DND-41 (cell line): Measurements from ENCODE around the gene KIR2DL3.
"Not testable (repeated sequence)": the region's sequence is repeated elsewhere in the genome, so short reads cannot be mapped to it uniquely, and the experiment has no call there.

Experiments
- ATAC-seq: fragments of 200-7000 bp; cut with Tn5 transposase; 3 replicates; pipeline ENCODE4 v1.9.1; 2021; ENCODE audit warnings: low read depth; ENCODE audit not compliant: insufficient read depth
- DNase-seq: peaks from one replicate; pipeline ENCODE4 v3.0.0-alpha.2; 2020
- H2AFZ ChIP-seq: 2 replicates; pipeline ENCODE4 v1.6.0; 2012; ENCODE audit warnings: low read depth, low read length
- H3K27ac ChIP-seq: 2 replicates; pipeline ENCODE4 v1.5.1; 2012; ENCODE audit warnings: low read length, inconsistent platforms
- H3K27me3 ChIP-seq: fragments of 200-600 bp; sonication (generic); 2 replicates; pipeline ENCODE4 v1.6.0; 2012; ENCODE audit warnings: low read length, mild to moderate bottlenecking, inconsistent platforms; ENCODE audit not compliant: insufficient read depth, poor library complexity
- H3K36me3 ChIP-seq: 2 replicates; pipeline ENCODE4 v1.5.1; 2012; ENCODE audit warnings: low read length, inconsistent platforms; ENCODE audit not compliant: insufficient read depth
- H3K4me1 ChIP-seq: 2 replicates; pipeline ENCODE4 v1.5.1; 2012; ENCODE audit warnings: mild to moderate bottlenecking, low read length; ENCODE audit not compliant: insufficient read depth
- H3K4me2 ChIP-seq: 2 replicates; pipeline ENCODE4 v1.6.0; 2012; ENCODE audit warnings: mild to moderate bottlenecking, moderate library complexity, low read length, inconsistent platforms; ENCODE audit not compliant: insufficient read depth
- H3K4me3 ChIP-seq, 2 experiments: fragments of 200-600 bp in 1 of 2; shearing (Covaris generic) in 1 of 2; 2 replicates each; pipeline ENCODE4 v1.5.1; 2012 to 2016; ENCODE audit warnings: inconsistent platforms in 2 of 2, low read length in 2 of 2, mild to moderate bottlenecking in 2 of 2, low read depth in 1 of 2, moderate library complexity in 1 of 2
- H3K79me2 ChIP-seq: 2 replicates; pipeline ENCODE4 v1.6.0; 2012; ENCODE audit warnings: low read length, inconsistent platforms; ENCODE audit not compliant: insufficient read depth
- H3K9ac ChIP-seq: 2 replicates; pipeline ENCODE4 v1.6.0; 2012; ENCODE audit warnings: low read depth, mild to moderate bottlenecking, inconsistent platforms, low read length, moderate library complexity
- H3K9me3 ChIP-seq: 2 replicates; pipeline ENCODE4 v1.5.1; 2012; ENCODE audit warnings: low read length, moderate library complexity, mild to moderate bottlenecking, inconsistent platforms; ENCODE audit not compliant: insufficient read depth, severe bottlenecking
- H4K20me1 ChIP-seq: 2 replicates; pipeline ENCODE4 v1.6.0; 2012; ENCODE audit warnings: low read length; ENCODE audit not compliant: insufficient read depth

The KIR2DL3 gene

DNA sequence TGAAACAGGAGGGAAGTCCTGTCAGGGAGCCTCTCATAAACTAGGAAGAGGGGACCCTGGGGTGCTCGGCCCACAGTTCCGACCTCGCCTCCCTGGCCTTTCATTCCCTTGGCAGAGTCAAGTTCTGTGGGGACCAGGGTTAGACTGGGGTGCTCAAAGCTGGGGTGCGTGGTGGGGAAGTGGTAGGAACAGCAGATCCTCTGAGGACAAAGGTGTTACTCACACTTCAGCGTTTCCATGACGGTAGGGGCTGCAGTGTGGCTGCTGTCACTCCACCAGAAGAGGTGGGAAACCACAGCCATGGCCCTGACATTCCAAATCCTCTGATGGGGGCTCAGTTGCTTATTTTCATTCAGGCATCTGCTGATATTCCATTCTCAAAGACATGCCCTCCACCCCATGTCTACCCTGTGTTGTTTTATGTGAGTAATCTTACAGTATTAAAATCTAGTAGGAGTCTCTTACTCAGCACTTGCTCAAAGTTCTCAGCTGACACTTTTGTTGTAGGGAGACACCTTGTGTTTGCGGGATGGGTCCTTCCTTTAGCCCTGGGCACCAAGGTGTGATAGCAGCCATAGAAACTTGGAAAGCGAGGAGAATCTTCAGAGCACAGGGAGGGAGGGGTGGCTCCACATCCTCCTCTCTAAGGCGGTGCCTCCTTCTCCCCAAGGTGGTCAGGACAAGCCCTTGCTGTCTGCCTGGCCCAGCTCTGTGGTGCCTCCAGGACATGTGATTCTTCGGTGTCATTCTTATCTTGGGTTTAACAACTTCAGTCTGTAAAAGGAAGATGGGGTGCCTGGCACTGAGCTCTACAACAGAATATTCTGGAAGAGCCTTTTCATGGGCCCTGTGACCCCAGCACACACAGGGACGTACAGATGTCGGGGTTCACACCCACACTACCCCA, 18.1 kb downstream of the KIR2DL3 start:
- not testable (repeated sequence) for H3K36me3 ChIP-seq, H3K4me2 ChIP-seq, H3K4me3 ChIP-seq, H3K79me2 ChIP-seq, H3K9me3 ChIP-seq, H3K27me3 ChIP-seq, H4K20me1 ChIP-seq, H3K4me1 ChIP-seq, DNase-seq, H2AFZ ChIP-seq, H3K9ac ChIP-seq, ATAC-seq, H3K27ac ChIP-seq

DNA sequence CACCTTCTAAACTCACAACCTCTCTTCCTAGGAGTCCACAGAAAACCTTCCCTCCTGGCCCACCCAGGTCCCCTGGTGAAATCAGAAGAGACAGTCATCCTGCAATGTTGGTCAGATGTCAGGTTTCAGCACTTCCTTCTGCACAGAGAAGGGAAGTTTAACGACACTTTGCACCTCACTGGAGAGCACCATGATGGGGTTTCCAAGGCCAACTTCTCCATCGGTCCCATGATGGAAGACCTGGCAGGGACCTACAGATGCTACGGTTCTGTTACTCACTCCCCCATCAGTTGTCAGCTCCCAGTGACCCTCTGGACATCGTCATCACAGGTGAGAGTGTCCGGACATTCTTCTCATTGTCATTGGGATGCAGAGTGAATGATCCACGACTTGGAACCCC, 20.3 kb downstream of the KIR2DL3 start:
- not testable (repeated sequence) for H3K27me3 ChIP-seq, H3K27ac ChIP-seq, H3K9me3 ChIP-seq, DNase-seq, H3K9ac ChIP-seq, H3K4me1 ChIP-seq, H3K4me3 ChIP-seq, H2AFZ ChIP-seq, H3K4me2 ChIP-seq, ATAC-seq, H4K20me1 ChIP-seq, H3K36me3 ChIP-seq, H3K79me2 ChIP-seq

DNA sequence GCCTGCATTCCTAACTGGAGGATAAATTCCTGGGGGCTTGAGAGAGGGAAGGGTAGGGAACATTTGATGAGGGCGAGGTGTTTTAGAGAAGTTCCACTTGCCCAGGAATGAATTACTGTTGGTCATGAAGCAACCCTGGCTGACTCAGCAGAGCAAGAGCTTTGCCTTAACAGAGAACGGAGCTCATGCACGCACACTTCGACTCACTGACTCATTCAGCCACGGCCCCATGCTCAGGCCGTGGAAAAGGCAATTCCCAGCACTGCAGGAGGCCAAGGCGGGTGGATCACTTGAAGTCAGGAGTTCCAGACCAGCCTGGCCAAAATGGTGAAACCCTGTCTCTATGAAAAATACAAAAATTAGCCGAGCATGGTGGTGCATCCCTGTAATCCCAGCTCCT, 25.9 kb downstream of the KIR2DL3 start:
- not testable (repeated sequence) for H3K27me3 ChIP-seq, DNase-seq, H3K9ac ChIP-seq, H3K4me3 ChIP-seq, H3K4me1 ChIP-seq, H2AFZ ChIP-seq, H3K79me2 ChIP-seq, H4K20me1 ChIP-seq, H3K4me2 ChIP-seq, ATAC-seq, H3K9me3 ChIP-seq, H3K27ac ChIP-seq, H3K36me3 ChIP-seq

DNA sequence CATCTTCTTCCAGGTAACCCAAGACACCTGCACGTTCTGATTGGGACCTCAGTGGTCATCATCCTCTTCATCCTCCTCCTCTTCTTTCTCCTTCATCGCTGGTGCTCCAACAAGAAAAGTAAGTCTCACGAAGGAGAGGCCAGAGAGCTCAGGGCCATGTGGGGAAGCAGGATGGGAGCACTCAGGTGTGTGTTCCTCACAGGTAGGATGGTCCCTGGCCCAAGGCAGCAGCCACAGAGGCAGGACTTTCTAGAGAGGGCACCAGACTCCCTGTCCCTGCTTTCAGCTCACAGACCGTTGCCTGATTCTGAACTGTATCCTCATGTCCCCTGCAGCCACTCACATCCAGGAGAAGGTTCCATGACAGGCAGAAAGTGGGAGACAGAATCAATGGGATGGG, 28.2 kb downstream of the KIR2DL3 start:
- H3K4me3 ChIP-seq, H3K36me3 ChIP-seq, H3K4me1 ChIP-seq, H3K9me3 ChIP-seq, H3K27ac ChIP-seq, H4K20me1 ChIP-seq, H3K79me2 ChIP-seq, H2AFZ ChIP-seq, ATAC-seq, H3K27me3 ChIP-seq, H3K4me2 ChIP-seq, DNase-seq, H3K9ac ChIP-seq: not testable (repeated sequence)

DNA sequence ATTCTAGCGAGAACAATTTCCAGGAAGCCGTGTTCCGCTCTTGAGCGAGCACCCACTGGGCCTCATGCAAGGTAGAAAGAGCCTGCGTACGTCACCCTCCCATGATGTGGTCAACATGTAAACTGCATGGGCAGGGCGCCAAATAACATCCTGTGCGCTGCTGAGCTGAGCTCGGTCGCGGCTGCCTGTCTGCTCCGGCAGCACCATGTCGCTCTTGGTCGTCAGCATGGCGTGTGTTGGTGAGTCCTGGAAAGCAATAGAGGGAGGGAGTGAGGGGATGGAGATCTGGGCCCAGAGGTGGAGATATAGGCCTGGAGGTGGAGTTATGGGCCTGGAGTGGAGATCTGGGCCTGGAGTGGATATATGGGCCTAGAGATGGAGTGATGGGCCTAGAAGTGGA, 31.3 kb downstream of the KIR2DL3 start, which contains the start of gene KIR2DL1:
TSS of gene KIR2DL1 (plus strand) at position 148 of the 400 bp plus-strand sequence. CDS start at position 206, 58 bp downstream.
- H2AFZ ChIP-seq, DNase-seq, H3K4me3 ChIP-seq, H3K4me2 ChIP-seq, H3K4me1 ChIP-seq, H3K36me3 ChIP-seq, H4K20me1 ChIP-seq, H3K27me3 ChIP-seq, H3K27ac ChIP-seq, ATAC-seq, H3K9me3 ChIP-seq, H3K9ac ChIP-seq, H3K79me2 ChIP-seq: not testable (repeated sequence)

- not testable (repeated sequence) for DNase-seq, H2AFZ ChIP-seq, H4K20me1 ChIP-seq, H3K4me2 ChIP-seq, H3K4me1 ChIP-seq, H3K4me3 ChIP-seq, H3K27me3 ChIP-seq, H3K36me3 ChIP-seq, H3K9me3 ChIP-seq, H3K79me2 ChIP-seq, H3K9ac ChIP-seq, ATAC-seq, H3K27ac ChIP-seq
These were observed 32.2 kb downstream of the KIR2DL3 start for GRCh38 chr19:54770511-54770910.

- H3K36me3 ChIP-seq, H3K4me3 ChIP-seq, H3K4me2 ChIP-seq, DNase-seq, H3K9me3 ChIP-seq, ATAC-seq, H3K79me2 ChIP-seq, H3K9ac ChIP-seq, H4K20me1 ChIP-seq, H3K27ac ChIP-seq, H2AFZ ChIP-seq, H3K4me1 ChIP-seq, H3K27me3 ChIP-seq: not testable (repeated sequence)
These were observed 33.0 kb downstream of the KIR2DL3 start for GRCh38 chr19:54771018-54771960.

- not testable (repeated sequence) for DNase-seq, H2AFZ ChIP-seq, H3K4me1 ChIP-seq, H3K36me3 ChIP-seq, H3K27ac ChIP-seq, H3K79me2 ChIP-seq, H3K4me2 ChIP-seq, H3K9ac ChIP-seq, H4K20me1 ChIP-seq, H3K27me3 ChIP-seq, ATAC-seq, H3K9me3 ChIP-seq, H3K4me3 ChIP-seq
These were observed 34.4 kb downstream of the KIR2DL3 start for GRCh38 chr19:54772666-54773065.
